HCT116 (cell line): ENCODE results near the gene FAM120A. TPM values are rescaled to one million over a fixed set of nuclear protein-coding genes. Genes with fewer than 3 reads are reported as not detected.
"Not testable (repeated sequence)": the region's sequence is repeated elsewhere in the genome, so short reads cannot be mapped to it uniquely, and the experiment has no call there.

ENCODE experiments used
- ATAC-seq: fragments of 200-7000 bp; cut with Tn5 transposase; 2 replicates; pipeline ENCODE4 v1.9.1; 2020; ENCODE audit warnings: mild to moderate bottlenecking, moderate library complexity
- BruUV-seq: library from RNA; stranded (reverse); fragments of 400-500 nt; replicated peaks from 2 replicates; lab custom pipeline; 2021; lab: Mats Ljungman, UMichigan
- CTCF ChIA-PET: fragments of 300-600 bp; sonication (Branson Sonifier 250); formaldehyde crosslinking; loops from one replicate; lab custom pipeline; 2021; ENCODE audit warnings: antibody characterized with exemption; lab: Charles Lee
- POLR2A ChIA-PET: fragments of 300-600, 350-600 bp; sonication (Branson Sonifier 250); formaldehyde crosslinking; loops from one replicate; lab custom pipeline; 2021; ENCODE audit warnings: antibody characterized with exemption; lab: Charles Lee
- RAD21 ChIA-PET, 2 experiments: fragments of 300-600 bp; sonication (Branson Sonifier 250); formaldehyde crosslinking; loops; one replicate each; lab custom pipeline; 2023; ENCODE audit warnings: low total read pairs in 2 of 2; ENCODE audit not compliant: uncharacterized antibody in 2 of 2, unreplicated experiment in 2 of 2, low non-redundant PET in 1 of 2; lab: Charles Lee
- DNase-seq: peaks from one replicate; pipeline ENCODE4 v3.0.0-alpha.2; 2010; ENCODE audit warnings: low read depth, low spot score
- H2AFZ ChIP-seq: fragments of 200-600 bp; shearing (Covaris generic), sonication (generic); 2 replicates; pipeline ENCODE4 v1.6.1; 2017; ENCODE audit warnings: low read depth, mixed run types, mixed read lengths, antibody characterized with exemption, low read length; ENCODE audit not compliant: poor library complexity, severe bottlenecking
- H3K27ac ChIP-seq: 2 replicates; pipeline ENCODE4 v1.5.1; 2012; ENCODE audit warnings: low read depth, low read length
- H3K27me3 ChIP-seq: fragments of 200-600 bp; sonication (generic); 2 replicates; pipeline ENCODE4 v1.6.1; 2016; ENCODE audit warnings: mixed run types, low read length, mixed read lengths; ENCODE audit not compliant: insufficient read depth
- H3K36me3 ChIP-seq, 2 experiments: fragments of 200-500 bp in 1 of 2; fragments of 200-600 bp in 1 of 2; sonication (Bioruptor generic) in 1 of 2; sonication (generic) in 1 of 2; 2 replicates each; pipeline versions ENCODE4 v1.5.1 to v1.6.1; 2014 to 2016; ENCODE audit warnings: low read length in 2 of 2, inconsistent platforms in 1 of 2, mixed read lengths in 1 of 2, mixed run types in 1 of 2; ENCODE audit not compliant: insufficient read depth in 2 of 2, control insufficient read depth in 1 of 2
- H3K4me1 ChIP-seq, 2 experiments: fragments of 200-600 bp in 1 of 2; sonication (generic) in 1 of 2; 2 replicates each; pipeline versions ENCODE4 v1.5.1 to v1.6.1; 2012 to 2017; ENCODE audit warnings: low read length in 2 of 2, inconsistent platforms in 1 of 2, mild to moderate bottlenecking in 1 of 2, mixed read lengths in 1 of 2, mixed run types in 1 of 2, moderate library complexity in 1 of 2; ENCODE audit not compliant: insufficient read depth in 2 of 2, control insufficient read depth in 1 of 2
- H3K4me2 ChIP-seq: fragments of 200-600 bp; sonication (generic); 2 replicates; pipeline ENCODE4 v1.6.1; 2017; ENCODE audit warnings: mixed run types, low read length, mixed read lengths
- H3K4me3 ChIP-seq, 2 experiments: fragments of 200-600 bp in 1 of 2; sonication (generic) in 1 of 2; replicated peaks in 1 of 2; 2 replicates each; pipeline ENCODE4 v1.5.1; 2011 to 2016; ENCODE audit warnings: low read length in 2 of 2, control low read depth in 1 of 2, low read depth in 1 of 2, mild to moderate bottlenecking in 1 of 2, mixed read lengths in 1 of 2, mixed run types in 1 of 2
- H3K79me2 ChIP-seq: fragments of 200-600 bp; sonication (generic); 2 replicates; pipeline ENCODE4 v1.6.1; 2017; ENCODE audit warnings: mild to moderate bottlenecking, mixed run types, low read length, moderate library complexity, mixed read lengths; ENCODE audit not compliant: insufficient read depth
- H3K9ac ChIP-seq: fragments of 200-600 bp; sonication (generic); 2 replicates; pipeline ENCODE4 v1.6.1; 2016; ENCODE audit warnings: low read length, mixed read lengths
- H3K9me2 ChIP-seq: fragments of 200-600 bp; sonication (generic), shearing (Covaris generic); 2 replicates; pipeline ENCODE4 v1.6.1; 2017; ENCODE audit warnings: mixed run types, mild to moderate bottlenecking, moderate library complexity; ENCODE audit not compliant: insufficient read depth
- H3K9me3 ChIP-seq, 2 experiments: fragments of 200-500 bp in 1 of 2; fragments of 200-600 bp in 1 of 2; sonication (Bioruptor generic) in 1 of 2; sonication (generic) in 1 of 2; 2 replicates each; pipeline ENCODE4 v1.6.1; 2014 to 2017; ENCODE audit warnings: low read length in 2 of 2, mixed read lengths in 2 of 2, inconsistent platforms in 1 of 2, low read depth in 1 of 2, mild to moderate bottlenecking in 1 of 2, mixed run types in 1 of 2, moderate library complexity in 1 of 2; ENCODE audit not compliant: control insufficient read depth in 1 of 2, insufficient read depth in 1 of 2
- H4K20me1 ChIP-seq: fragments of 200-600 bp; sonication (generic), shearing (Covaris generic); 2 replicates; pipeline ENCODE4 v1.6.1; 2017; ENCODE audit warnings: mixed run types, mild to moderate bottlenecking, moderate library complexity; ENCODE audit not compliant: insufficient read depth
- ATF3 ChIP-seq: IDR thresholded peaks from 2 replicates; pipeline ENCODE4 v1.6.1; 2012
- EZH2phosphoT487 ChIP-seq: fragments of 200-600 bp; IDR thresholded peaks from 2 replicates; pipeline ENCODE4 v1.6.1; 2018; ENCODE audit warnings: antibody characterized with exemption, borderline replicate concordance
- SRF ChIP-seq: IDR thresholded peaks from 2 replicates; pipeline ENCODE4 v1.6.1; 2012; ENCODE audit warnings: low read depth
- intact Hi-C: fragments of 100-400 bp; cut with micrococcal nuclease; formaldehyde crosslinking; loops from 2 replicates; pipeline ENCODE4 v1.10.0; 2022
- total RNA-seq: library from RNA; stranded (reverse); gene quantifications from one replicate; pipeline ENCODE4 v1.2.1, GENCODE V29; 2021; ENCODE audit not compliant: unreplicated experiment

Gene FAM120A
- total RNA-seq, 1 experiment from 2014 or later, result 122 TPM

GRCh38 chr9:93436655-93437407 lies 14.7 kb upstream of the FAM120A start:
- Histone ChIP-seq H3K9me2 (no peaks in the 10 kb centered on the region), H3K4me3 (no peak overlapping the region)

GRCh38 chr9:93437996-93438395 lies 13.5 kb upstream of the FAM120A start:
- ChIA-PET RAD21 (no interaction called here), CTCF (no interaction called here), POLR2A (no interaction called here)
- Histone ChIP-seq H3K9me3 (no peaks in the 10 kb centered on the region), H3K9me2 (no peaks in the 10 kb centered on the region), H3K4me1 (no peaks in the 10 kb centered on the region), H4K20me1 (no peaks in the 10 kb centered on the region), H3K4me2 (no peak overlapping the region), H3K27me3 (no peaks in the 10 kb centered on the region), H2AFZ (no peak overlapping the region), H3K4me3 (no peak overlapping the region), H3K79me2 (no peaks in the 10 kb centered on the region), H3K9ac (no peak overlapping the region), H3K27ac (no peak overlapping the region), H3K36me3 (no peaks in the 10 kb centered on the region)
- intact Hi-C loops, result no loop called here
- TF ChIP-seq SRF (no peak), ATF3 (no peak)
- no TSS peak for BruUV-seq
- DNase-seq (no peak), ATAC-seq (no peak)

More at GRCh38 chr9:93436655-93437407, 14.7 kb upstream of the FAM120A start:
- Histone ChIP-seq H2AFZ (no peak overlapping the region), H3K36me3 (no peaks in the 10 kb centered on the region), H3K9ac (no peak overlapping the region), H4K20me1 (no peaks in the 10 kb centered on the region), H3K4me2 (no peak overlapping the region), H3K9me3 (no peaks in the 10 kb centered on the region), H3K79me2 (no peaks in the 10 kb centered on the region), H3K27ac (no peak overlapping the region), H3K4me1 (no peaks in the 10 kb centered on the region), H3K27me3 (no peaks in the 10 kb centered on the region)
- no peak for ATAC-seq
- CTCF ChIA-PET, result interaction anchor here (1.0 kb wide), 1 partner anchor 9 kb away, joined by 3 read pairs; no protein-coding TSS in a partner anchor
- intact Hi-C loops, result no loop called here
- RAD21 ChIA-PET, result no interaction called here
- BruUV-seq, result no TSS peak
- DNase-seq, result no peak
- POLR2A ChIA-PET, result no interaction called here
- TF ChIP-seq EZH2phosphoT487, result no peak

GRCh38 chr9:93439301-93439700 lies 12.2 kb upstream of the FAM120A start:
- H3K9me2 ChIP-seq, H3K27me3 ChIP-seq, H4K20me1 ChIP-seq, CTCF ChIA-PET, DNase-seq, H3K4me2 ChIP-seq, intact Hi-C loops, H3K4me1 ChIP-seq, H3K36me3 ChIP-seq, H3K4me3 ChIP-seq, ATAC-seq, H3K79me2 ChIP-seq, RAD21 ChIA-PET, POLR2A ChIA-PET, BruUV-seq, H3K9me3 ChIP-seq, H3K27ac ChIP-seq, H2AFZ ChIP-seq, H3K9ac ChIP-seq: not testable (repeated sequence)
